RPMI8226 (cell line): ENCODE results near the gene EYA4.
"Not testable (repeated sequence)": the region's sequence is repeated elsewhere in the genome, so short reads cannot be mapped to it uniquely, and the experiment has no call there.

ENCODE experiments used
- DNase-seq: peaks from one replicate; pipeline ENCODE4 v3.0.0-alpha.2; 2015

Gene EYA4

DNA sequence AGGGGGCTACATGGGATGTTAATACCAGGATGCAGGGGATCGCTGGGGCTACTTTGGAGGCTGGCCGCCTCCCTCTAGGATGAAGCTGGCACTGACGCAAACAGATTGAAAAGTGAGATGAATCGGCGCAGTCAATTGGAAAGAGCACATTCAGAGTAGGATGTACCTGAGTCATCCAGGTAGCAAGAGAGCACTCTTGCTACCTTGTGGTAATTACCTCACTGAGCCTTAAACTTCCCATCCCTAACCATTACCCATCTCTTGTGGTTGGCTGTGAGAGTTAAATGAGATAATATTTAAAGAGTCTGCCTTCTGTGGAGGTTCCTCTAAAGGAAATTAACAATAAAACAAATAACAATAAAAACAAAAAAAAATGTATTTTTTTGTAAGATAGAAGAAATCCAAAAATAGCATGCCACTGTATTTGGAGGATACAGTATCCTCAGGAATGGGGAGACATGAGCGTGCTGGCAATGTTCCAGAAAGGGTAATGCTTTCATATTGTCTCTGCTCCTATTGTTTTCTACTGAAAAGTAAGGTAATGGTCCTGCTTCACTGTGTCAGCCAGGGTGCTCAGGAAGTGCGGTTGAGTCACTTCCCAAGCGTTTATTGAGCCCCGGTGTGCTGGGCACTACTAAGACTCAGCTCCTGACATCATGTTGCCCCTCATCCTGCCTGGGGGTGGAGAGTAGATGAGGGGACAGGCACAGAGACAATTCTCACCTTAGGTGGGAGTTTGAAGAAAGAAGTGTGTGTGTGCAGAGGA lies 301.1 kb downstream of the EYA4 start:
- DNase-seq = no peak

DNA sequence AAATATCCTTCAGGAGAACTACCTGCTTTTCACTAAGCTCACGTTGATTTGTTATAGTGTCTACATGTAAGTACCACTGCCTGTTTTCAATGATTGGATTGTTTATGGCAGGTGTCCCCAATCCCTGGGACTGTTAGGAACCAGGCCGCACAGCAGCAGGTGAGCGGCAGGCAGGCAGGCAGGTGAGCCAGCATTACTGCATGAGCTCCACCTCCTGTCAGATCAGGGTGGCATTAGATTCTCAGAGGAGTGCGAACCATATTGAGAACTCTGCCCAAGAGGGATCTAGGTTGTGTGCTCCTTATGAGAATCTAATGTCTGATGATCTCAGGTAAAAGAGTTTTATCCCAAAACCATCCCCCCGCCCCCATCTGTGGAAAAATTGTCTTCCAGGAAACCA lies 303.3 kb downstream of the EYA4 start:
- no peak for DNase-seq

DNA sequence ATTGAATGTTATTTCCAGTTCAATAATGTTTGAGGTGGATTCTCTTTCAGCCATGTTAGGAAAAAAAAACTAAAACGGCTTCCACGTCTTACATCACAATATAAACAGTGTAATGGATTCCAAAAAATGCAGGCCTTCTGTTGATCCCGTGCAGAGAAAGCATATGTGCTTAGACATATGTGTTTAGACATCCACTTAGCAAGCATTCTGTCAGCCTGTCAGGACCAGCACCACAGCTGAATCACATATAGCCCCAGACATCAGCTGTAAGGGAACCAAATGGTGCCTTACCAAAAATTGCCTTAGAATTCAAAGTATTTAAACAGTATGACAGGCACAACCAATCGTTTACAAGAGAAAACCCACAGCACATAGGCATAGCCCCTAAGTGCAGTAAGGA lies 304.9 kb downstream of the EYA4 start:
- no peak for DNase-seq

DNA sequence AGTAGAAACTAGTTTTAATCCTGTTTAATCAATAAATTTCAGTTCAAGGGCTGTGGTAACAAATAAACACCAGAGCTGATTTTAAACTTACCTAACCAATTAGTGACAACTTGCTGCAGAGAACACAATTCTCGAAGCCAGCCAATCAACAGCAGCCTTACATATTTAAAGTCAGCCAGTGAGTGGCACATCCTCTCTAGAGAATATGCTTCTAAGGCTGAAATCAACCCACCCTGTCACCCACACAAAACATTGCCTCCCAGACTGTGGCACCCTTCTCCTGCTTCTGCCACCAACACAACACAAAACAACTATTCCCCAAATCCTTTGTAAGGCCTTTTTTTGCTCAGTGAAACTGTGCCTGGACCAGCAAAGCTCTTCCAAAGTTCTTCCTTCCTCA lies 306.0 kb downstream of the EYA4 start:
- no peak for DNase-seq

DNA sequence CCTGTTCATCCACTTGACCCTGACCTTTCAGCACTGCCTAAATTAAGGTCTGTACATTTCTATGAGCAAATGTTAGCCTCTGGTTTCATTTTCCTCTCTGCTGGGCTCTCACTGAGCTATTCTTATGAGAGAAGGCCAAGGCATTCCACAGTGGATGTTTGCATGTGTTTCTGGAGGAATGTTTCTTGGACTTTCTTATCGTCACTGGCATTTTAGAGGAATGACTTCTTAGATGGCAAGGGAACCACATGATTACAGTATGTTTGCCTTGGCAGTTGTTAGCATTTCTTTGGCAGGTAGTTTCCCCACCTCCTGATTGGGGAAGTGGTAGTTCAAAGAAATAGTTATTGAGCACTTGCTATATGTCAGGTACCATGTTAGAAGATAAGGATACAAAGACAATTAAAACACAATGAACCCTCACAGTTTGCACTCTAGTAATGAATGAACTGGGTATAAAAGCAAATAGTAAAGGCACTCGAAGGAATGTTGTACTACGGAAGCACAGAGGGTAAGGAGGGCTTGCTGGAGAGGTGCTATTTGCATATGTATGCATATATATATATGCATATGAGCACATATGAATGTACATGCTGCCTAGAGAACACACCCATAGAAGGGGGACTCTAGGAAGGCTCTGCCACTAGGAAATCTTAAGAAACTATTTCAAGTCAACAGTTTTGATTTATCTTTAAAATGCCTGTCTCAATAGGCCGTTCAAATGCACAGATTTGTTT lies 307.4 kb downstream of the EYA4 start:
- no peak for DNase-seq

DNA sequence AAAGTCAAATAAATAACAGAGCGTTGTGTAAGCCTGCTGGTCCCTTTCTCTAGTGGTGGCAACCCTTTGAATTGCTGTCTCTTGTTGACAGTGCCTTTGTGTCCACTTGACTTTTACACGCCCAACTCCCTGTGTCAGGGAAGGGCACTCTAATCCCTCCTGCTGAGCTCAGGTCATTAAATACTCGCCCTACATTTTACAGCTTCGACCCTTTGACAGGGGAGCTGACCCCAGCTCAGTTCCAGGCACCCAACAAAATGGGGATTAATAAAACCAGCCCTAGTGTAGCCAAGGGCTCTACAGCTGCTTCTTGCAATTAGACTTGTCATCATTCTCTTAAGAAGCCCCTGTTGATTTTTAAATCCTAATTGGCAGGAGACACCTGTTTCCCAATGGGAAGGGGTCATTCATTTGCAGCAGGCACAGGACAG lies 308.2 kb downstream of the EYA4 start:
- DNase-seq = no peak

DNA sequence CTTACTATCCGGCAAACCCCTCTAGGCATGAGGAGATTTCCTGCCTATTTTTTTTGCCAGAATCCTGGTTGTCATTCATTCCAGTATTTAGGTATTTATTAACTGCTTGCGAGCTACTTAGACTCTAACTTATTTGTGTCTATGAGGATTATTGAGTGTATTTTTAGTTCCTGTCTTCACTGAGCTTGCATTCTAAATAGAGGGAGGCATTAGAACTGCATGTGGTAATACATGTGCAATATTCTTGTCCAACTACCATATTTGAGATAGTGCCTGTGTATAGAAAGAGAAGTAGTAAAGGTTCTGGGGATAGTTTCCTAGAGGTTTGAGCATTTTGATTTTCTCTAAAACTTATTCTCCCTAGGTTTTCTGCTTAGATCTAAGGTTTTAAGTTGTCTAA lies 308.9 kb downstream of the EYA4 start:
- no peak for DNase-seq

DNA sequence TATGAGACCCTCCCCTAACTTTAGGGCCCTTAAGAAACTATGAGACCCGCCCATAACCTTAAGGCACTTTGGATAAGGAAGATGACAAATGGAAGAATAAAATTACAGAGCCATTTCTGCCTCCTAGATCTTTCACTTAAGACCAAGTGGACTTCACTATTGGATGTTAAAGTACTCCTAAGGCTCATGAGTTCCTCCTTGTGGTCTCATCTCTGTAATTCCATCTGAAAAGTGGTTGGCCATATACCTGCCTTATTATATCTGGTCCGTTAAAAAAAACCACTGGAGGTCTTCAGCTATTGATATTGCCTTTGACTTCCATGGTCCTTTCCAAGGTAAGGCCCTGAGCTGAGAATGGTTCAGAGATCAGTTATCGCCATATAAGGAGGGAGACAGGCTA lies 310.3 kb downstream of the EYA4 start:
- DNase-seq = no peak

DNA sequence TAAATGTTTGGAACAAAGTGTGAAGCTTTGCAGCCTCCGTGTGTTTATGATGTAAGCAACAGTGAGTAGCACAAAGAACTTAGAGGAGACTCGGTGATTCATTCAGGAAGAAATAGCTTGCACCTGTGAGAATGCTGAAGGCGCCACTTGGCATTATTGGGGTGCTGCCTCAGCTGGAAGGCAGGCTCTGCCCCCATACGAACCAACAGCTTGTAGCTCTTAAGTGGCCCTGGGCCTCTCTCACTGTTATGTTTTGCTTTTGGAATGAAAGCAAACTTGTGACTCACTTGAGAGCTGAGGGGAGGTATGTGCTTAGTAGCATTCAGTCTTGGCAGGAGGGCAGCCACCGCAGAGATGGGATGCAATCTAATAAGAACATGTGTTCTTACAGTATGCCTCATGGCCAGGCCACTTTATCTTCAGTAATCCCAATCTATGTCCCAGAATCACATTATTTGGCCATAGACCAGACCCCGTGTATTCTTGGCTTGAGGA lies 310.7 kb downstream of the EYA4 start:
- no peak for DNase-seq

DNA sequence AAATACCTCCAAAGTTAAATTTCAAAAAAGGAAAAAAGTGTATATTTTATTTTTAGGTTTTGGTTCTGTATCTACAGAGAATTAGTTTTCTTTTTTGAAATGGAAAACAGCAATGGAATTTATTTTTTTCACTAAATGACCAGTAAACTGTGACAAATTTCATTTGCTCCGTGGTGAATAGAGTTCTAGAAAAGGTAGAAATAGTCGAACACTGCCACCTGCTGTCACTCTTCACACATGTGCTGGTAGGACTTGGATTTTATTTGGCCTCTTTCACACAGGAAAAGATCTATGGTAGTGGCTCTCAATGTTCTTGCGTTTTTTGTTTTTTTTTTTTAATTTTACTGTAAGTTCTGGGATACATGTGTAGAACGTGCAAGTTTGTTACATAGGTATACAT lies 312.5 kb downstream of the EYA4 start:
- peak; percentile 47 for DNase-seq

DNA sequence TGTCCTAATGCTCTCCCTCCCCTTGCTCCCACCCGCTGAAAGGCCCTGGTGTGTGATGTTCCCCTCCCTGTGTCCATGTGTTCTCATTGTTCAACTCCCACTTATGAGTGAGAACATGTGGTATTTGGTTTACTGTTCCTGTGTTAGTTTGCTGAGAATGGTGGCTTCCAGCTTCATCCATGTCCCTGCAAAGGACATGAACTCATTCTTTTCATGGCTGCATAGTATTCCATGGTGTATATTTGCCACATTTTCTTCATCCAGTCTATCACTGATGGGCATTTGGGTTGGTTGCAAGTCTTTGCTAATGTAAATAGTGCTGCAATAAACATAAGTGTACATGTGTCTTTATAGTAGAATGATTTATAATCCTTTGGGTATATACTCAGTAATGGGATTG lies 313.0 kb downstream of the EYA4 start:
- DNase-seq = not testable (repeated sequence)

DNA sequence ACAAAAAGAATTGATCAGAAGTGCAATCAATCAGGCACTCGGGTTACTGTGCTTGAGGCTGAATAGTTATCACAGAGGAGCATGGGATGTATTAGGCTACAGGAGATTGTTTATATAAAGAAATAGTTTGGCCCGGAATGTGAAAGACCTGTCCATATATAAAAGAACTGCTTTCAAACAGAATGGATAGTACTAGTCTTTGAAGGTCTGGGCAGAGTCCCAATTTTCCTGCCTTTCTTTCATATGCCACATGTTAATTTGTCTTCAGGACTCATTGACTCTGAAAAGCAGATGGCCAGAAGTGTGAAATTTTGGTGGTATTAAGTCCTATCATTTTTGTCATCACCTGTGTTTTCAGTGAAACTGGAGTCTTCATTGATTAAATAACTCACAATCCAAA lies 314.5 kb downstream of the EYA4 start:
- no peak for DNase-seq

DNA sequence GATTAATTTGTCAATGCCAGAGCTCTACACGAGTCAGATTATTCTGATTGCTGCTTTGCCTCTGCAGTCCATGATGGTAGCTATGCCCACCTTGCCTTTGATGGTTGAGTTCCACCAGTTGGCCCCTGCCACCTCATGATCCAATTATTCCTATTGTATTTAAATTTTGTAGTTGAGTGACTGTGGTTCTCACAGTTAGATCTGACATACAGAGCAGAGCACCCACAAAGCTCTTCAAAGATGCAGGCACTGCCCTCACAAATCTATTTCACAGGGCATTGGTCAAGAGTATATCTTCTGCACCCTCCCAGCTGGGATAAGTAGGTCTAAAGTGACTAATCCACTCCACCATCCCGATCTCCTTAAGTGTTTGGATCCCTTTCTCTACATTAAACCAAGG lies 318.8 kb downstream of the EYA4 start:
- DNase-seq = no peak

DNA sequence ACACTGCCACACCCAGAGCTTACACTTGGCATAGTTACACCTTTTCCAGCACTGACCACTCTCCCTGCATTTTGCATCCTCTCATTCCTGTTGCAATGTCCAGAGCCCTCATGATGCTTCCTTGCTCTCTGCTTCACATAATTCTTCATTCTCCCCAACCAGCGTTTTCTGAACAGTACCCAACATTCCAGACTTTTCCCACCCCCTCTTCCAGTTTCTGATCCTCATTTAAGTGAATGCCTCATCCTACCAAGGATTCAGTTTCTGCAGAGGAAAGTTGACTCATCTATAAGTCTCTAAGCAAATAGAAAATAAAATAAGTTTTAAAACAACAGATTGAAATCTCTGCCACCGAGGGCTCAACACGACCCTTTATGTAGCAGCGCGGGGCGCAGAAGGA lies 326.5 kb downstream of the EYA4 start:
- no peak for DNase-seq

DNA sequence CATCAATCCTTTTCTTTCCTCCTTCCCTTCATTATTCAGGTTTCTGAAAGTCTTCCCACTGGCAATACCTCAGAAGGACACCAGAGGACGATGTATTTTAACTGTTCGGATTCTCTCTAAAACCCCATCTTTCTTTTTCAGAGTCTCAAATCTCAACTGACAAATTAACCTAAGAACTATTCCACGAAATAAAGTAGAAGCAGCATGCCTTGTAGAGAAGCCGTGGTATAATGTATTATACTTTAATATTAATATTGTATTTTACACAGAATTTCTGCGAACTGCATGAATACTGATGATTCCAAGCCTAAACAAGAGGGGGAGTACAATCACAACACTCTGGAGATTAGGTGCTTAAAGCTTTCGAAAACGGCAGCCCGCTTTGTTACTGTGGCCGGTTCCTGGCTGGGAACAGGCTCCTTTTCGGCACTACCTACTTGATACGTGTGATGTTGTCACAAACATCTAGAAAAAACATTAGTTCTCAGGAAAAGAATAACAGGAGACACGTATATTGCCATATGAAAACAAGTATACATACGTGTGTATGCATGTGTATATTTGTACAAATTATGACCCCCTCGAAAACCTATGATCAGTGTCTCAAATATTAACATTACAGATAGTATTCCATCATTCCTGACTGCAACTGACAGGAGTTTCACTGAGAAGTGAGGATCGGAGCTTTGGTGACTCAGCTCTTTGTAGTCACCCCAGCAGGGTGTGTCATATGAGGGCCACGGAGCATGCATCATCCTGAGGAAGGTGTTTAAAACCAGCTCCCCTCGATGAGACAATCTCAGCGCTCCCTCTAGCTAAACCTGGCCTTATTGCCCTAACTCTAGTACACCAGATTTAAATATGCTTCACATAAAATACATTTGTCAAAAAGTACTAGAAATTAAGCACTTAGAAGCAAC lies 328.1 kb downstream of the EYA4 start:
- peak; percentile 41 for DNase-seq

DNA sequence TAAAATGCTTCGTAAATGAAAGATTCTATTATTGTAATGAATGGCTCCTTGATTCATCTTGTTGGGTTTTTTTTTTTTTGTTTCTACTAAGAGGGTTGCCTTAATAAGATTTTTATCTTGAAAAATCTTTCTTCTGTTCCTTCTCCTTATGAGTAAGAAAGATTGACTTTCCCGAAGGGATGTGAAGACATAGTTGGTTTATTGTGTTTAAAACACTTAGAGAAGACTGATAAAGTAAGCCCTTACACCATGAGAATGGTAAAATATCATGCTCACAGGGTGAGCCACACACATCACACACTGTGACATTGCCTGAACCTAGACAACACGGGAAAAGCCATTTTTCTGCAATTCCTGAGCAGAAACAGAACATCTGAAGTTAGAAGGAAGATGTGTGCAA lies 330.5 kb downstream of the EYA4 start:
- DNase-seq = no peak

DNA sequence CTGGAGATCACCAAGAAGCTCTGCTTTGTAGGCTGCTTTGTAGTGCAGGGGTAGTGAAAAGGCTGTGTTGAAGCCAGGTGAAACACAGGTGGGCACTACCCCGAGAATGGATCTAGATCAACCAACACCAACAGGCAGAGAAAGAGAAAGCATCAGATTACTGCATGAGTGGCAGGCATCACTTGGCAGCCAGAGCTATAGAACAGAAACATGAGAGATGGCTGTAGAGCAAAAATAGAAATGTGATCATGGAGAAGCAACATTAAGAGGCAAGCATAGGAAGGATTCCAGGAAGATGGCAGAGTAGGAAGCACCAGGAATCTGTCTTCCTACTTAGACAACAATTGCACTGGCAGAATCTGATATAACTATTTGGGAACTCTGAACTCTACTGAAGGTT lies 336.7 kb downstream of the EYA4 start:
- DNase-seq = no peak
